Endodermal cell (in vitro differentiated cells): ENCODE results near the gene LRRC7. TPM values are rescaled to one million over a fixed set of nuclear protein-coding genes. Genes with fewer than 3 reads are reported as not detected.

Experiments used
- DNase-seq: peaks from one replicate; pipeline ENCODE4 v3.0.0-alpha.2; 2017
- H3K27ac ChIP-seq: 2 replicates; pipeline ENCODE4 v1.5.1; 2013; ENCODE audit warnings: mild to moderate bottlenecking, low read depth, low read length, moderate library complexity
- H3K27me3 ChIP-seq: 2 replicates; pipeline ENCODE4 v1.6.1; 2013; ENCODE audit warnings: mild to moderate bottlenecking, low read length, moderate library complexity; ENCODE audit not compliant: insufficient read depth, control insufficient read depth, poor library complexity, severe bottlenecking
- H3K36me3 ChIP-seq: 2 replicates; pipeline ENCODE4 v1.7.0; 2013; ENCODE audit warnings: mild to moderate bottlenecking, low read length, moderate library complexity; ENCODE audit not compliant: control insufficient read depth, insufficient read depth
- H3K4me1 ChIP-seq: one replicate; pipeline ENCODE4 v1.7.0; 2013; ENCODE audit warnings: low read length; ENCODE audit not compliant: control insufficient read depth, insufficient read depth
- H3K4me3 ChIP-seq: 2 replicates; pipeline ENCODE4 v1.5.1; 2013; ENCODE audit warnings: mild to moderate bottlenecking, low read length, moderate library complexity
- H3K9ac ChIP-seq: 2 replicates; pipeline ENCODE4 v1.6.1; 2013; ENCODE audit warnings: mild to moderate bottlenecking, low read length, moderate library complexity; ENCODE audit not compliant: poor library complexity, severe bottlenecking; ENCODE audit errors: extremely low read depth
- H3K9me3 ChIP-seq: 2 replicates; pipeline ENCODE4 v1.6.1; 2013; ENCODE audit warnings: mild to moderate bottlenecking, low read length, moderate library complexity; ENCODE audit not compliant: control insufficient read depth
- H3K27ac Mint-ChIP-seq: 2 replicates; pipeline ENCODE4 v1.8.0; 2020; ENCODE audit warnings: mixed read lengths
- H3K27me3 Mint-ChIP-seq: 2 replicates; pipeline ENCODE4 v1.8.0; 2021; ENCODE audit warnings: mild to moderate bottlenecking, mixed read lengths; ENCODE audit not compliant: insufficient read depth
- H3K36me3 Mint-ChIP-seq: 2 replicates; pipeline ENCODE4 v1.8.0; 2020; ENCODE audit warnings: low read depth, mixed read lengths
- H3K4me1 Mint-ChIP-seq: 2 replicates; pipeline ENCODE4 v1.8.0; 2020; ENCODE audit warnings: mixed read lengths
- H3K4me3 Mint-ChIP-seq: 2 replicates; pipeline ENCODE4 v1.8.0; 2020; ENCODE audit warnings: mild to moderate bottlenecking, moderate library complexity, mixed read lengths
- H3K9me3 Mint-ChIP-seq: 2 replicates; pipeline ENCODE4 v1.8.0; 2020; ENCODE audit warnings: mild to moderate bottlenecking, mixed read lengths
- WGBS, 2 experiments: methylation state at CpG; one replicate each; pipeline versions ENCODE4 v1.1.5 to v1.1.7; 2013; ENCODE audit warnings: missing lambda C conversion rate in 2 of 2, mixed read lengths in 1 of 2; ENCODE audit not compliant: insufficient coverage in 1 of 2, insufficient read length in 1 of 2; 5-methylcytosine and 5-hydroxymethylcytosine counted together
- total RNA-seq, 2 donors: library from RNA; stranded (reverse); fragmentation: NEBNext Ultra II Directional in 1 of 2; extraction: Animal tissue kit (Norgen Biotek cat#: 25700) in 1 of 2; gene quantifications; 2 replicates in 1 of 2; 3 replicates in 1 of 2; pipeline ENCODE4 v1.2.1, GENCODE V29; 2021
- TF ChIP-seq, protein P1 (sequence below): fragments of 200-600 bp; sonication (generic); conservative IDR thresholded peaks from 2 replicates; pipeline ENCODE4 v1.5.0; 2021; ENCODE audit warnings: antibody characterized with exemption, mild to moderate bottlenecking

LRRC7 gene
- total RNA-seq, 2 donors from 2014 or later, result 1.4 to 2.2 TPM

DNA sequence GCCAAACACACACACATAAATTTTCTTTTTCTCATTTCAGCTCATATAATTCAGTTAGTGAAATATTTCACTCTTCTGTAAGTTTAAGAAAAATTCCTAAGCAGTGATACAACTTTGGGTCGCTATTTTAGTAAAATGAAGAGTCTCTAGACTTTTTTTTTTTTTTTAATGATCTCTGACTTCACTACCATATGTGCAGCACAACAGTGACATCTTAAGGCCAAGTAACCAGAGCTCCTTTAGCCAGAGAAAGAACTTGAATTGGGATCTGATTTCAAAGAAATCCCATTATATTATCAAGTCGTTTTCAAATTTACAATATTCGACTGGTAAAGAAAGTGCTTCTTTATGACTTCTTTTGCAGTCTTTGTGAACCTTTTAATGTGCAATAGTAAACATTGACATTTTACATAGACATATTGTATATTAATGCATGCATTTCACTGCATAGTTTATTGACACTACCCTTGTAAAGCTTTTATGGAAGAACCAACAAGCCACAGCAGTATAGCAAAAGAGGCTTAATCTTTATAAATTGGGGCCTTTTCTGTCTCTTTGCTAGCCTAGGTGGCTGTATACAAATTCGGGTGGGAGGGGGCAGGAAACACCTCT, 575.4 kb downstream of the LRRC7 start:
- Histone ChIP-seq H3K4me3 (no peak overlapping the region), H3K36me3 (peaks cover 28% of the 10 kb centered on the region), H3K9ac (no peak overlapping the region), H3K4me1 (peaks cover 17% of the 10 kb centered on the region), H3K27ac (no peak overlapping the region), H3K27me3 (no peaks in the 10 kb centered on the region), H3K9me3 (no peaks in the 10 kb centered on the region)
- no peak for DNase-seq
- H3K36me3 Mint-ChIP-seq, result peaks cover 10% of the 10 kb centered on the region
- H3K27me3 Mint-ChIP-seq, result no peaks in the 10 kb centered on the region
- H3K4me1 Mint-ChIP-seq, result peaks cover 43% of the 10 kb centered on the region
- H3K9me3 Mint-ChIP-seq, result no peaks in the 10 kb centered on the region
- TF ChIP-seq, protein P1, sequence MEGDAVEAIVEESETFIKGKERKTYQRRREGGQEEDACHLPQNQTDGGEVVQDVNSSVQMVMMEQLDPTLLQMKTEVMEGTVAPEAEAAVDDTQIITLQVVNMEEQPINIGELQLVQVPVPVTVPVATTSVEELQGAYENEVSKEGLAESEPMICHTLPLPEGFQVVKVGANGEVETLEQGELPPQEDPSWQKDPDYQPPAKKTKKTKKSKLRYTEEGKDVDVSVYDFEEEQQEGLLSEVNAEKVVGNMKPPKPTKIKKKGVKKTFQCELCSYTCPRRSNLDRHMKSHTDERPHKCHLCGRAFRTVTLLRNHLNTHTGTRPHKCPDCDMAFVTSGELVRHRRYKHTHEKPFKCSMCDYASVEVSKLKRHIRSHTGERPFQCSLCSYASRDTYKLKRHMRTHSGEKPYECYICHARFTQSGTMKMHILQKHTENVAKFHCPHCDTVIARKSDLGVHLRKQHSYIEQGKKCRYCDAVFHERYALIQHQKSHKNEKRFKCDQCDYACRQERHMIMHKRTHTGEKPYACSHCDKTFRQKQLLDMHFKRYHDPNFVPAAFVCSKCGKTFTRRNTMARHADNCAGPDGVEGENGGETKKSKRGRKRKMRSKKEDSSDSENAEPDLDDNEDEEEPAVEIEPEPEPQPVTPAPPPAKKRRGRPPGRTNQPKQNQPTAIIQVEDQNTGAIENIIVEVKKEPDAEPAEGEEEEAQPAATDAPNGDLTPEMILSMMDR, result peak; percentile 64
- H3K27ac Mint-ChIP-seq, result no peak overlapping the region
- 71% methylated on average over 4 of the region's 4 CpGs; no CpG with 5 or more reads in 1 of the 2 experiments for WGBS, 2 experiments
- H3K4me3 Mint-ChIP-seq, result no peak overlapping the region

DNA sequence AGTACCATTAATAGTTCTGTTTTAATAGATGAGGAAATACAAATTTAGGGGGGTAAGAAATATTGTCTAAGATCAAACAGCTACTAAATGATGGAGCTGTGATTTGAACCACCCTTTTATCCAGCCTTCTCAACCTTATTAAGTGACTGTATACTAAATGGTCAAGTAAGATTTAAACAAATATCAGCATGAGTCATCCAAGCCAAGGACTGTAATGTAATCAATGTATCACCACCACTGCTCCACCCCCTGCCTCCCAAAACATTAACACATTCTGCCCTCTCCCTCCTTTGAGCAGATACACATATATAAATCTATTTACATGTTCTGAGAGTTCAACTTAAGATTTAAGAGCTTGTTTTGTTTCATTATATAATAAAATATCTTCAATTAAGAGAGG, 578.8 kb downstream of the LRRC7 start:
- Histone ChIP-seq H3K36me3 (peaks cover 33% of the 10 kb centered on the region), H3K4me3 (no peak overlapping the region), H3K4me1 (peaks cover 8% of the 10 kb centered on the region), H3K27ac (no peak overlapping the region), H3K9ac (no peak overlapping the region), H3K9me3 (no peaks in the 10 kb centered on the region), H3K27me3 (no peaks in the 10 kb centered on the region)
- DNase-seq, result no peak
- peaks cover 22% of the 10 kb centered on the region for H3K4me1 Mint-ChIP-seq
- TF ChIP-seq, protein P1, result no peak
- no peaks in the 10 kb centered on the region for H3K9me3 Mint-ChIP-seq
- no peak overlapping the region for H3K4me3 Mint-ChIP-seq
- H3K27me3 Mint-ChIP-seq, result no peaks in the 10 kb centered on the region
- H3K27ac Mint-ChIP-seq, result no peak overlapping the region
- H3K36me3 Mint-ChIP-seq, result peaks cover 10% of the 10 kb centered on the region

- TF ChIP-seq, protein P1, result no peak
- no peaks in the 10 kb centered on the region for H3K9me3 ChIP-seq
- Mint-ChIP-seq H3K36me3 (peaks cover 21% of the 10 kb centered on the region), H3K4me1 (peaks cover 7% of the 10 kb centered on the region), H3K9me3 (no peaks in the 10 kb centered on the region), H3K4me3 (no peak overlapping the region), H3K27me3 (no peaks in the 10 kb centered on the region), H3K27ac (no peak overlapping the region)
- peaks cover 4% of the 10 kb centered on the region for H3K4me1 ChIP-seq
- H3K9ac ChIP-seq, result no peak overlapping the region
- H3K27me3 ChIP-seq, result no peaks in the 10 kb centered on the region
- no peak overlapping the region for H3K27ac ChIP-seq
- peaks cover 32% of the 10 kb centered on the region for H3K36me3 ChIP-seq
- no peak for DNase-seq
- 97 to 100% methylated on average over 1 of the region's 1 CpG for WGBS, 2 experiments
- no peak overlapping the region for H3K4me3 ChIP-seq
These were observed 582.7 kb downstream of the LRRC7 start for GRCh38 chr1:70150444-70150843.
